Esophagus (tissue), 2 donors: ENCODE measurements around the gene ADD1. TPM values are rescaled to one million over a fixed set of nuclear protein-coding genes. Genes with fewer than 3 reads are reported as not detected.

Experiments used
- H3K27ac ChIP-seq, 2 donors: one replicate each; pipeline ENCODE4 v1.5.1; 2013; ENCODE audit warnings: low read depth in 2 of 2, mild to moderate bottlenecking in 2 of 2, inconsistent platforms in 1 of 2, low read length in 1 of 2, moderate library complexity in 1 of 2
- H3K27me3 ChIP-seq, 2 donors: one replicate each; pipeline ENCODE4 v1.6.1; 2013; ENCODE audit warnings: low read length in 2 of 2, control low read depth in 1 of 2, mild to moderate bottlenecking in 1 of 2; ENCODE audit not compliant: insufficient read depth in 2 of 2, control insufficient read depth in 1 of 2
- H3K36me3 ChIP-seq, 2 donors: one replicate each; pipeline ENCODE4 v1.6.1; 2013; ENCODE audit warnings: low read length in 1 of 2; ENCODE audit not compliant: control insufficient read depth in 2 of 2, insufficient read depth in 2 of 2
- H3K4me1 ChIP-seq, 2 donors: one replicate each; pipeline ENCODE4 v1.6.1; 2013; ENCODE audit warnings: low read length in 1 of 2; ENCODE audit not compliant: control insufficient read depth in 2 of 2, insufficient read depth in 2 of 2
- H3K4me3 ChIP-seq, 2 donors: one replicate each; pipeline ENCODE4 v1.5.1; 2013; ENCODE audit warnings: low read length in 2 of 2, mild to moderate bottlenecking in 2 of 2, low read depth in 1 of 2, moderate library complexity in 1 of 2
- H3K9me3 ChIP-seq, 2 donors: one replicate each; pipeline ENCODE4 v1.6.1; 2013; ENCODE audit warnings: mild to moderate bottlenecking in 2 of 2, low read depth in 1 of 2, low read length in 1 of 2, moderate library complexity in 1 of 2; ENCODE audit not compliant: control insufficient read depth in 2 of 2, insufficient read depth in 1 of 2
- WGBS, 2 donors: extraction: QIAGEN DNeasy Blood & Tissue Kit; methylation state at CpG; one replicate each; pipeline ENCODE4 v1.1.7; 2013; 5-methylcytosine and 5-hydroxymethylcytosine counted together
- polyA plus RNA-seq, 2 donors: library from polyadenylated mRNA; stranded (reverse); fragments of 200-250 nt; gene quantifications; one replicate each; pipeline ENCODE4 v1.2.3, GENCODE V29; 2013
- donor health status: healthy with polysubstance abuse.
- donor health status: Bipolar disorder and iron deficiency.

The ADD1 gene
- polyA plus RNA-seq, 2 donors, result 102 to 156 TPM

DNA sequence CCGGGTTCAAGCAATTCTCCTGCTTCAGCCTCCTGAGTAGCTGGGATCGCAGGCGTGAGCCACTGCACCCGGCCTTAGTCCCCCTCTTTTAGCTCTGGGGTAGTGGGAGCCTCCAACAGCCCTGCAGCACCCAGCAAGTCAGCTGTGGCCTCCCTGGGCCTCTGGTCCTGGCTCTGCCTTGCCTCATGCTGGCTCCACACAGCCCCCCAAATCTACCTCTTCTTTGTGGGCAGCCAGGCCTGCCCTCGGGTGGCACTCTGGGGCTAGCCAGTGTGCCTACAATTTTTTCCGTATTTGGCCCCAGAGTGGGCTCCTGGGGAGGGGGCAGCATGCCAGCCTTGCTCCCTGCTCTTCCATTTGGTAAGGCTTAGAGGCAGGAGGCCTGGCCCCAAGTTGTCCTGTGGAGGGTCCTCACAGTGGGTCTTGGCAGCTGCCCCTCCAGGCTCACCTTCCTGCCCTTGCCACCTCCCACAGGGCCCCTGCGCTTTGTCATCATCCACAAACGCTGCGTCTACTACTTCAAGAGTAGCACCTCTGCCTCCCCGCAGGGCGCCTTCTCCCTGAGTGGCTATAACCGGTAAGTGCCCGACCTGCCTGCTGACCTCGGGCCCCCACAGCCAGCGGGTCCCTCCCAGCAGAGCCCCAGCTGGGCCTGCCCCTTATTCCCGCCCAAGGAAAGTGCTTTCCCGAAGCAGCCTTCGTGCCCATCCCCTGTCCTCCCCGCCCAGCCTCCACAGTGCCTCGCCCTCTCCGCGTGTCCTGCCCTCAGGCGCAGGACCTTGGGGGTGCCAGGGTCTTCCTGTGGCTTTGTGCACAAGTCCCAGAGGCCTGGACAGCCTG lies 21.0 kb upstream of the ADD1 start:
- Histone ChIP-seq H3K4me3 (no peak overlapping the region), H3K27ac (no peak overlapping the region), H3K4me1 (peaks cover under 1% of the 10 kb centered on the region in 2 donors), H3K27me3 (no peaks in the 10 kb centered on the region), H3K9me3 (peaks cover 0 to 3% of the 10 kb centered on the region in 2 donors), H3K36me3 (peaks cover 6 to 59% of the 10 kb centered on the region in 2 donors)
- WGBS, 2 donors, result 89 to 93% methylated on average over 23 of the region's 23 CpGs

- 87 to 88% methylated on average over 4 of the region's 4 CpGs for WGBS, 2 donors
- Histone ChIP-seq H3K9me3 (peaks cover 0 to 3% of the 10 kb centered on the region in 2 donors), H3K27ac (no peak overlapping the region), H3K4me1 (no peaks in the 10 kb centered on the region), H3K36me3 (peaks cover 6 to 65% of the 10 kb centered on the region in 2 donors), H3K27me3 (no peaks in the 10 kb centered on the region), H3K4me3 (no peak overlapping the region)
These were observed 20.4 kb upstream of the ADD1 start for GRCh38 chr4:2823301-2823670.

- H3K36me3 ChIP-seq, result peaks cover 6 to 71% of the 10 kb centered on the region in 2 donors
These were observed 19.8 kb upstream of the ADD1 start for GRCh38 chr4:2823671-2824328.

GRCh38 chr4:2824329-2824835 lies 19.3 kb upstream of the ADD1 start:
- H3K4me1 ChIP-seq, result no peaks in the 10 kb centered on the region
- H3K27ac ChIP-seq, result no peak overlapping the region
- H3K4me3 ChIP-seq, result no peak overlapping the region
- H3K36me3 ChIP-seq, result peaks cover 6 to 74% of the 10 kb centered on the region in 2 donors
- no peaks in the 10 kb centered on the region for H3K27me3 ChIP-seq
- WGBS, 2 donors, result 87 to 89% methylated on average over 24 of the region's 24 CpGs
- H3K9me3 ChIP-seq, result peaks cover 0 to 3% of the 10 kb centered on the region in 2 donors

More at GRCh38 chr4:2823671-2824328, 19.8 kb upstream of the ADD1 start:
- Histone ChIP-seq H3K4me1 (no peaks in the 10 kb centered on the region), H3K4me3 (no peak overlapping the region), H3K9me3 (peaks cover 0 to 3% of the 10 kb centered on the region in 2 donors), H3K27ac (no peak overlapping the region), H3K27me3 (no peaks in the 10 kb centered on the region)
- WGBS, 2 donors, result 84% methylated on average over 14 of the region's 14 CpGs

DNA sequence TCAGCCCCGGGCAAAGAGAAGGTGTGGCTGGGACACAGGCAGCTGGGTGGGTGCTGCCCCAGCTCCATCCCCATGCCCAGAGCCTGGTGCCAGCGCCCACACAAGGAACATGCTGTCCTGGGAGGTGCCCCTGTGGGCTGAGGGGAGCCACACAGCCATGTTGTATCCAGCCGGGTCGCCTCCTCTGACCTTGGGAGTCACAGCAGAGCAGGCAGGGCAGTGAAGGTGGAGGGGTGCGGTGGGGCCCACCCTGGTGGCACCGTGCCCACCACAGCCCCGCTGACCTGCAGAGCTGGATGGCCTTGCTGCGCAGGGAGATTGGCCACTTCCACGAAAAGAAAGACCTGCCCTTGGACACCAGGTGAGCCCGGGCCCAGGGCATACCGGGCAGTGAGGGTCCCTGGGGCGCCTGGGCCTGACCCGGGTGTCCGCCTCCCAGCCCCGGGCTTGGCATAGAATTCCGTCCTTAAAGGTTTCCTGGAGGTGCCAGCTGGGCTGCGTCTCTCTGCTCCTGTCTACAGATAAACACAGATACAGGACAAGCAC lies 18.7 kb upstream of the ADD1 start:
- H3K4me1 ChIP-seq, result no peaks in the 10 kb centered on the region
- 89 to 91% methylated on average over 17 of the region's 17 CpGs for WGBS, 2 donors
- H3K9me3 ChIP-seq, result peaks cover 0 to 3% of the 10 kb centered on the region in 2 donors

GRCh38 chr4:2825740-2826139 lies 17.9 kb upstream of the ADD1 start:
- no peak overlapping the region for H3K27ac ChIP-seq

More for the DNA sequence above, 18.7 kb upstream of the ADD1 start:
- Histone ChIP-seq H3K36me3 (peaks cover 6 to 78% of the 10 kb centered on the region in 2 donors), H3K27me3 (no peaks in the 10 kb centered on the region), H3K27ac (no peak overlapping the region), H3K4me3 (no peak overlapping the region)

DNA sequence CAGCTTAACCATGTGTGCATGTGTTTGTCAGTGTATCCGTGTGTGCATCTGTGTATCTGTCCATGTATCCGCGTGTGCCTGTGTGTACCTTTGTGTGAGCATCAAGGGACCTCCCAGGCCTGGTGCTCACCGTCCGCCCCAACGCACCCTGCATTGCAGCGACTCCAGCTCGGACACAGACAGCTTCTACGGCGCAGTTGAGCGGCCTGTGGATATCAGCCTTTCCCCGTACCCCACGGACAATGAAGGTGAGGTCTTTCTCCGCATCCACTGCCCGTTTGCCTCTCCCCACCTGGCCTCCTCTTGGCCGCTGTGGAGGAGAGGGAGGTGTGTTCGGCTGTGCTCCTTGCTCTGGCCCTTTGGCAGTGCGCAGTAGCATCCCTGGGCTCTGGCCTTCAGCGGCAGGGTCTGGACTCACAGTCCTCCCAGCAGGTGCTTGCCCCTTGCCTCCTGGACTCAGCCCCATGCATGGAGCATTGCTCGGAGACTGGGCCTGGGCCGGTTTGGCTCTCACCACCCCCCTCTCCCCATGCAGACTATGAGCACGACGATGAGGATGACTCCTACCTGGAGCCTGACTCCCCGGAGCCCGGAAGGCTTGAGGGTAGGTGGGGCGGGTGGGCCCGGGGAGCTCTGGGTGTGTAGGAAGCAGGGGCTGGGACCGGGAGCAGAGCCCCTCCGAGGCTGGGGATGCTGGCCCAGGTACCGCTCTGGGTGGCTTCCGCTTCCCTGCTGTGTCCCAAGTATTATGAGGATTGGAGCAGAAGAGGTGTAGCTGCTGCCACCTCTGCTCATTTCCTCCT lies 16.4 kb upstream of the ADD1 start:
- H3K4me3 ChIP-seq, result no peak overlapping the region
- peaks cover 0 to 3% of the 10 kb centered on the region in 2 donors for H3K9me3 ChIP-seq
- H3K36me3 ChIP-seq, result peaks cover 6 to 90% of the 10 kb centered on the region in 2 donors
- no peaks in the 10 kb centered on the region for H3K27me3 ChIP-seq
- H3K27ac ChIP-seq, result no peak overlapping the region
- WGBS, 2 donors, result 91 to 94% methylated on average over 29 to 31 of the region's 31 CpGs
- no peaks in the 10 kb centered on the region for H3K4me1 ChIP-seq

More at GRCh38 chr4:2825740-2826139, 17.9 kb upstream of the ADD1 start:
- Histone ChIP-seq H3K4me3 (no peak overlapping the region), H3K9me3 (peaks cover 0 to 3% of the 10 kb centered on the region in 2 donors), H3K36me3 (peaks cover 6 to 80% of the 10 kb centered on the region in 2 donors), H3K27me3 (no peaks in the 10 kb centered on the region), H3K4me1 (no peaks in the 10 kb centered on the region)
- WGBS, 2 donors, result 82 to 86% methylated on average over 13 of the region's 13 CpGs

GRCh38 chr4:2827874-2828751 lies 15.5 kb upstream of the ADD1 start:
- Histone ChIP-seq H3K9me3 (peaks cover 0 to 3% of the 10 kb centered on the region in 2 donors), H3K27me3 (no peaks in the 10 kb centered on the region), H3K4me1 (no peaks in the 10 kb centered on the region), H3K27ac (no peak overlapping the region), H3K36me3 (peaks cover 6 to 89% of the 10 kb centered on the region in 2 donors), H3K4me3 (no peak overlapping the region)
- WGBS, 2 donors, result 81 to 85% methylated on average over 22 to 23 of the region's 24 CpGs
